GM19035 (cell line): ENCODE measurements around the gene BIK.
"Not testable (repeated sequence)": the region's sequence is repeated elsewhere in the genome, so short reads cannot be mapped to it uniquely, and the experiment has no call there.

Source experiments
- ATAC-seq: cut with Tn5 transposase; IDR thresholded peaks from one replicate; pipeline ENCODE4 v1.9.1; 2021; ENCODE audit not compliant: unreplicated experiment

Gene BIK

GRCh38 chr22:43134553-43134952 lies 24.0 kb downstream of the BIK start:
- ATAC-seq: no peak

GRCh38 chr22:43135565-43135964 lies 25.0 kb downstream of the BIK start:
- ATAC-seq: no peak

GRCh38 chr22:43136255-43136654 lies 25.7 kb downstream of the BIK start:
- no peak for ATAC-seq

- ATAC-seq: no peak
Observed at GRCh38 chr22:43136801-43137200, 26.3 kb downstream of the BIK start.

GRCh38 chr22:43142880-43143562 lies 32.5 kb downstream of the BIK start, which contains the start of gene MCAT:
Gene MCAT (minus strand): TSS chr22:43143398. CDS start chr22:43143348, 50 bp downstream.
- ATAC-seq: peak; percentile 77

DNA sequence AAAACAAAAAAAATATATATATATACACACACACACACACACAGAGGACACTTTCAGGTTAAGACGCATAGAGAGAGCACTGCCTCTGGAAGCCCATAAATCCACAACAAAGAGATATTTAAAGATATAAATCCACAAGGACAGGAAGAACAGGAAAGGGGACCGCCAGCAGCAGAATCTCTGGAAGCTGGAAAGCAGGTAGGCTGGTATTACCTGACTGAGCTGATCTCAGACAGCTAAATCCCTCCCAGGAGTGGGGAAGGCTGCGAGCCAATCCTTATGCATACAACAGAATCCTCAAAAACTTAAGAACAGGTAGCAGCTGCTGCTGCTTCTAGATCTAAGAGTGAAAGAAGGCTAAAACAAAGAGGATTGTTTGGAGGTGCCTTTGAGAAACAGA lies 34.4 kb downstream of the BIK start:
- ATAC-seq: no peak

- ATAC-seq: not testable (repeated sequence)
Observed at GRCh38 chr22:43145371-43145770, 34.8 kb downstream of the BIK start.

GRCh38 chr22:43146332-43146731 lies 35.8 kb downstream of the BIK start:
- not testable (repeated sequence) for ATAC-seq

DNA sequence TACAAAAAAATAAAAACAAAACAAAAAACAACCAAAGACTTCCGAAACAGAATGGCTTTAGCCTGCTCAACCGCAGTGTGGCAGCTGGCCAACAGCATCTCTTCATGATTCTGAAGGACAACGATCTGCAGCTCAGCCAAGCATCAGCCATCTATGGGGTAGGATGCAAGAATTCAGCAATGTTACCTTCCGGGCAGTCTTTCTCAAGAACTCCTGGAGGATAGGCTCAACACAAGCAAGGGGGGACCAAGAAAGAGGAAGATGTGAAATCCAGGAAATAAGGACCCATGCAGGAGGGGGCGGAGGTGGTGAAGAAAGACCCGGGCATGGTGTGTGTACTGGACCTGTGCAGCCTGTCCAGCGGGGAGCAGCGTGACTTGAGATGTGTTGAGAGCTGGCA lies 37.3 kb downstream of the BIK start:
- no peak for ATAC-seq

DNA sequence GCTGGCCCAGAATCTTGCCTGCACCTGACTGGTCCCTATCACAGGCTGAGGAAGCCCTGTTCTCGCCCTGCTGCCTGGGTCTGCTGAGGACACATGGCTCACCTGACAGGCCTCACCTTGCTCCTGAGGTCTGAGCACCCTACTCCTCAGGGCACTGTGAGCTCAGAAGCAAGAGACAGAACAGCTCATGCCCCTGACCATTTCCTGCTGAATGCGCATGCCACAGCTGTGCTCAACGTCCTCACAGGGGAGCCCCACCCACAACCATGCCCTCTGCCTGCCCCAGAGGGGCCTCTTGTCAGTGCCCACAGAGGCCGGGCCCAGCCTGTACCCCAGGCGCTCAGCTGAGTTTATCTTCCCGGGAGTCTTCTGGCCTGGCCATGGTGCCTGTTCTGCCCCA lies 38.0 kb downstream of the BIK start:
- ATAC-seq: no peak

DNA sequence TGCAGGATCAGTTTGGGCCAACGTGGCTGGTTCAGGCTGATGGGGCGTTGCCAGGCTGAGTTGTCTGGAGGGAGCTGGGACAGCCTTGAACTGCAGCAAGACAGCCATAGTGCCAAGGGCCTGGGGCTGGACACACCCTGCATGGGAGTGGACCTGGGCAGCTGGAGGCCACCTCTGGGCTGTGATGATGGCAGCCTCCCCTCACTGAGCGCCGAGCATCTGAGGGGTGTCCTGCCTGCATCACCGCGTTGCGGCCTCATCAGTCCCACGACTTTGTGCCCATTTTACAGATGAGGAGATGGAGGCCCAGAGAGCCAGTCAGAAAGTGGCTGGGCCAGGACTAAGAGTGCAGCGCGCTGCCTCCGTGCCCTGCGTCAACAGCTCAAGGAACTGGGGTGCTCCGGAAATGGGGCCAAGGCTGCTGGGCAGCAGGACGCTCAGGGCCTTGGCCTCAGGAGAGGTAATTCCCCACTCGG lies 40.2 kb downstream of the BIK start:
- no peak for ATAC-seq

DNA sequence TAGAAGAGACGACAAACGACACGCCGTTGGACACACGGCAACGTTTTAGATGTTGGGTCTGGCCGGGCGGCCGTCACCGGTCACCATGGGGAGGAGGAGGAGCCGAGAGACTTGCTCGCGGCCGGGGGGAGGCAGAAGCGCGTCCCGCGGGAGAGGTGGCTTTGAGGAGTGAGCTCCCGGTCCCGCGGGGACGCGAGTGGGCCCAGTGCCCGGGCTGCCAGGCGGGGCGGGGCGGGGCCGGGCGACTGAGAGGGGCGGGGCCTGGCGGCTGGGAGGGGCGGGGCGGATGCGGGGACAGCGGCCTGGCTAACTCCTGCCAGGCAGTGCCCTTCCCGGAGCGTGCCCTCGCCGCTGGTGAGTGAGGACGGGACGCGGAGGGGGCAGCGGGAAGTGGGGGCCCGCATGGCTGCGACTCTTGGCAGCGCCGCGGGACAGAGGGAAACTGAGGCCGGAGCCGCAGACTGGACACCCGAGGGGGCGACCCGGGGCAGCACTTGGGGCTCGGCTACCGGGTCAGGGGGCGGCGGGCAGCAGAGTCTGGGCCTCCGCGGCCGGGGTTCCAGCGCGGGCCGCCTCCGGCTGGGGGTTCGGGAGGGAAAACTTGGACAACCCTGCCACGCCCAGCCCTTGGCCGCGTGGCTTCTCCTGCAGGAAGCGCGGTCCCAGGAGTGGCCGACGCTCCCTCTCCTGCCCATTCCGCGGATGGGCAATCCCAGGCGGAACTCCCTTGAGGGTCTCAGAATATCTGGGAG lies 40.9 kb downstream of the BIK start, which contains the start of gene TSPO:
Gene TSPO (plus strand): TSS at position 309 of the 752 bp plus-strand sequence. CDS start 7,680 bp downstream, outside the sequence.
- ATAC-seq: no peak

GRCh38 chr22:43152003-43152356 lies 41.4 kb downstream of the BIK start:
- ATAC-seq: no peak

DNA sequence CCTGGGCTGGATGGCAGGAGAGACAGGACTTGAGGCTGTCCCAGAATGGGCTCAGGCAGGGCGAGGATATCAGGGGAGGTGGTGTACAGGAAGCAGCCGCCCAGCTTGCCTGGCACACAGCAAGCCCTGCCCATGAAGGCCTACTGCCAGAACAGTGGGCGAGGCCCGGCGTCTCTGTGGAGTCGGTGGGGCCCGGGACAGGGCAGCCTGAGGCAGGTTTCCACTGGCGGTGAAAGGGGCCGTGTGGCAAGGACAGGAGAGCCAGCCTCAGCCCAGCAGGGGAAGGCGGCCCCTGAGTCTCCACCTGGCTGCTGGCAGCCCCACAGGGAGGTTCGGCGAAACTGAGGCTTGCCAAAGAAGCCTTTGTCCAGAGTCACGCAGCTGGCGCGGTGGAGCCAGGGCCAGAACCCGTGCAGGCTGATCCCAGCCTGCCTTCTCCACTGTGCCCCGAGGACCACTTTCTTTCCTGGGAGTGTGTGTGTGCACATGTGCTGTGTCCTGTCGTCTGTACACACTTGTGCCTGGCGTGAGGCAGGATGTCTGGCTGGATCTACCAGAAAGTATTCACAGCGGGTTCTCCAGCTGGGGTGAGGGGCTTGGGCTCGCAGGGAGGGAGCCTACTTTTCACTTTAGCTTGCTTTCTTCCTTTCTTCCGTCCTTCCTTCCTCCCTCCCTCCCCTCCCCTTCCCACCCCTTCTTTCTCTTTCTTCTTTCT lies 42.0 kb downstream of the BIK start:
- no peak for ATAC-seq

DNA sequence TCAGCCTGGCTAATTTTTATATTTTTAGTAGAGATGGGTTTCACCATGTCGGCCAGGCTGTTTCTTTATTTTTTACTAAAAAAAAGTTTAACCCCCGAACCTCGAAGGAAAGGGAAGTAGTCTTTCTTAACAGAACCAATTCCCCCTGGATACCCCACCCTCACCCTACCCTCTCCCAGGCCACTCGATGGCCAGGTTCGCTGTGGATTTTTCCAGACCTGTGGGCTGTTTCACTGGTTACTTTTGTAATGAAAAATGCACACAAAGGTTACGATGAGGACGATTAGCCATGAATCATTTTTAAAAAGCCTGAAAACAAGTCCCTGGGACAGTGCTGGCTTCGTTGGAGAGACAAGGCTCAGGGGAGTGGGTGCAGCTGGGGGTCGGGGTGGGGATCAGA lies 43.3 kb downstream of the BIK start:
- ATAC-seq: no peak

GRCh38 chr22:43154887-43155536 lies 44.5 kb downstream of the BIK start:
- ATAC-seq: no peak

DNA sequence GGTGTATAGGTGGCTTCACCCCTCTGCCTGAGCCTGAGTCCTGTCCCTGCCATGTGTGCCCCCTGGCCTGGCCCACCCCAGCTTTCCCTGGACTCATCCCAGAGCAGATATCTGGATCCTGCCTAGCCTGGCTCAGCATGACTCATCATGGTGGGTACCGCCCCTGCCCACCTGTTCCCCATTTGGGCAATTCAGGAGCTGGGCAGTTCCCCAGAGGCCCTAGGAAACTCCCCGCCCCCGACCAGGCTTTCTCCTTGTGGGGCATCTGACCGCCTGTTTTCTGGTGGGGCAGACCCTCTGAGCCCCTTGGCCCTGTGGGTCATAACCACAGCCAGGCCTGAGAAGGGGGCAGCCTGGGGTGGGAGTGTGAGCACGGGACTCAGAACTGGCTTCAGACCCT lies 45.2 kb downstream of the BIK start:
- no peak for ATAC-seq

GRCh38 chr22:43156413-43156812 lies 45.9 kb downstream of the BIK start:
- ATAC-seq: no peak

- no peak for ATAC-seq
Observed at GRCh38 chr22:43157874-43158546, 47.5 kb downstream of the BIK start.

DNA sequence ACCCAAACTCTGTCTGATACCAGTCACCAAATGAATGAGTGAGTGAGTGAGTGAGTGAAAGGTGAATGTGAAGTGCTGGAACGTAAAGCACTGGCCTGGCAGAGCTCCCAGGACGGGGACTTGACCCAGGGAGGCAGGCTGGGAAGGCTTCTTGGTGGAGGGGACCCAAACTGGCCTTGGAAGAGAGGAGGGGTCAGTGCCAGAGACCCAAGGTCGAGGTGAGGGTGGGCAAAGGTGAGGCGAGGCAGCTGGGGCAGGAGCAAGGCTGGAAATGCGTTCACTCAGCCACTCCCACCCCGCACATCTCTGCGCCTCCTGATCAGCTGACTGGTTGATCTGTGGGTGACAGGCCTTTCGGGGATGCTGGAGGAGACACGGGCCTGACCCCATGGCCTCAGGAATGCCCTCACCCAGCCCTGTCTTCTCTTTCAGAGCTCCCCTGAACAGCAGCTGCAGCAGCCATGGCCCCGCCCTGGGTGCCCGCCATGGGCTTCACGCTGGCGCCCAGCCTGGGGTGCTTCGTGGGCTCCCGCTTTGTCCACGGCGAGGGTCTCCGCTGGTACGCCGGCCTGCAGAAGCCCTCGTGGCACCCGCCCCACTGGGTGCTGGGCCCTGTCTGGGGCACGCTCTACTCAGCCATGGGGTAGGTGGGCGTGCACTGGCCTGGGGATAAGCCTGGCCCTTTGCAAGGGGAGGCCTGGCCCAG lies 48.4 kb downstream of the BIK start:
- no peak for ATAC-seq
